ENCODE data around the gene ARL15. TPM values are rescaled to one million over a fixed set of nuclear protein-coding genes. Genes with fewer than 3 reads are reported as not detected.

The ARL15 gene
- total and polyA plus RNA-seq, 4 donors = 5.7 to 66.2 (median 14.9) TPM

- ATAC-seq (ENCODE audit: insufficient read depth, low FRiP score) (no peak), DNase-seq (no peak)
- no peak for TF ChIP-seq CTCF (IDR thresholded peaks at IDR 0.05; ENCODE audit: control extremely low read depth, extremely low read depth)
- no peaks in the 10 kb centered on the region for H3K27me3 ChIP-seq (ENCODE audit: control insufficient read depth in 3 of 3, insufficient read depth in 3 of 3, low read length in 2 of 3)
- H3K27ac ChIP-seq (ENCODE audit: low read depth in 1 of 2, low read length in 1 of 2) = no peak overlapping the region
- no peaks in the 10 kb centered on the region for H3K9me3 ChIP-seq (ENCODE audit: control insufficient read depth in 4 of 4, insufficient read depth in 3 of 4, low read length in 3 of 4)
- WGBS, 2 donors = 57% methylated on average over 5 of the region's 5 CpGs
- H3K9ac ChIP-seq (ENCODE audit: insufficient read depth in 1 of 2, low read length in 2 of 2) = no peak overlapping the region
- H3K4me1 ChIP-seq (ENCODE audit: control insufficient read depth in 5 of 5, insufficient read depth in 5 of 5, low read length in 5 of 5) = no peaks in the 10 kb centered on the region
- H3K4me3 ChIP-seq = no peak overlapping the region
- H3K36me3 ChIP-seq (ENCODE audit: control insufficient read depth in 4 of 4, insufficient read depth in 4 of 4, low read length in 4 of 4) = no peaks in the 10 kb centered on the region
These were observed 15.4 kb upstream of the ARL15 start for GRCh38 chr5:54325610-54326311.

GRCh38 chr5:54325272-54325609 is 14.9 kb upstream of the ARL15 start:
- 28 to 63% methylated on average over 1 of the region's 1 CpG for WGBS, 2 donors
- no peaks in the 10 kb centered on the region for H3K9me3 ChIP-seq (ENCODE audit: control insufficient read depth in 4 of 4, insufficient read depth in 3 of 4, low read length in 3 of 4)

GRCh38 chr5:54324651-54325271 is 14.4 kb upstream of the ARL15 start:
- no peak for TF ChIP-seq CTCF (IDR thresholded peaks at IDR 0.05; ENCODE audit: control extremely low read depth, extremely low read depth)
- H3K27ac ChIP-seq (ENCODE audit: low read depth in 1 of 2, low read length in 1 of 2) = no peak overlapping the region
- H3K9me3 ChIP-seq (ENCODE audit: control insufficient read depth in 4 of 4, insufficient read depth in 3 of 4, low read length in 3 of 4) = no peaks in the 10 kb centered on the region
- H3K4me3 ChIP-seq = no peak overlapping the region
- DNase-seq (no peak), ATAC-seq (ENCODE audit: insufficient read depth, low FRiP score) (no peak)
- H3K4me1 ChIP-seq (ENCODE audit: control insufficient read depth in 5 of 5, insufficient read depth in 5 of 5, low read length in 5 of 5) = no peaks in the 10 kb centered on the region
- no peak overlapping the region for H3K9ac ChIP-seq (ENCODE audit: insufficient read depth in 1 of 2, low read length in 2 of 2)
- whole genome bisulfite sequencing, 2 donors = 86 to 91% methylated on average over 7 of the region's 7 CpGs
- H3K27me3 ChIP-seq (ENCODE audit: control insufficient read depth in 3 of 3, insufficient read depth in 3 of 3, low read length in 2 of 3) = no peaks in the 10 kb centered on the region
- no peaks in the 10 kb centered on the region for H3K36me3 ChIP-seq (ENCODE audit: control insufficient read depth in 4 of 4, insufficient read depth in 4 of 4, low read length in 4 of 4)

More at GRCh38 chr5:54325272-54325609, 14.9 kb upstream of the ARL15 start:
- no peak overlapping the region for H3K9ac ChIP-seq (ENCODE audit: insufficient read depth in 1 of 2, low read length in 2 of 2)
- H3K4me1 ChIP-seq (ENCODE audit: control insufficient read depth in 5 of 5, insufficient read depth in 5 of 5, low read length in 5 of 5) = no peaks in the 10 kb centered on the region
- no peak overlapping the region for H3K27ac ChIP-seq (ENCODE audit: low read depth in 1 of 2, low read length in 1 of 2)
- TF ChIP-seq CTCF (IDR thresholded peaks at IDR 0.05; ENCODE audit: control extremely low read depth, extremely low read depth) = no peak
- no peaks in the 10 kb centered on the region for H3K27me3 ChIP-seq (ENCODE audit: control insufficient read depth in 3 of 3, insufficient read depth in 3 of 3, low read length in 2 of 3)
- no peak for ATAC-seq (ENCODE audit: insufficient read depth, low FRiP score)
- H3K4me3 ChIP-seq = no peak overlapping the region
- H3K36me3 ChIP-seq (ENCODE audit: control insufficient read depth in 4 of 4, insufficient read depth in 4 of 4, low read length in 4 of 4) = no peaks in the 10 kb centered on the region
- no peak for DNase-seq

All from lung (tissue), 12 donors.